GM19468 (cell line): ENCODE results near the gene SMIM41.

Source experiments
- ATAC-seq: cut with Tn5 transposase; IDR thresholded peaks from one replicate; pipeline ENCODE4 v1.9.1; 2021; ENCODE audit warnings: mild to moderate bottlenecking, moderate library complexity, moderate number of reproducible peaks; ENCODE audit not compliant: unreplicated experiment; ENCODE audit errors: extremely low read depth

The SMIM41 gene

GRCh38 chr12:52050116-52050757 is 29.3 kb upstream of the SMIM41 start:
- no peak for ATAC-seq

- ATAC-seq, result peak; percentile 52
Observed at GRCh38 chr12:52050758-52051541, 28.6 kb upstream of the SMIM41 start, which contains the start of gene NR4A1. Gene NR4A1, plus strand, starts transcription at chr12:52051442. Its CDS starts 2,887 bp downstream, at chr12:52054329.

GRCh38 chr12:52052468-52053186 is 26.9 kb upstream of the SMIM41 start:
- no peak for ATAC-seq

DNA sequence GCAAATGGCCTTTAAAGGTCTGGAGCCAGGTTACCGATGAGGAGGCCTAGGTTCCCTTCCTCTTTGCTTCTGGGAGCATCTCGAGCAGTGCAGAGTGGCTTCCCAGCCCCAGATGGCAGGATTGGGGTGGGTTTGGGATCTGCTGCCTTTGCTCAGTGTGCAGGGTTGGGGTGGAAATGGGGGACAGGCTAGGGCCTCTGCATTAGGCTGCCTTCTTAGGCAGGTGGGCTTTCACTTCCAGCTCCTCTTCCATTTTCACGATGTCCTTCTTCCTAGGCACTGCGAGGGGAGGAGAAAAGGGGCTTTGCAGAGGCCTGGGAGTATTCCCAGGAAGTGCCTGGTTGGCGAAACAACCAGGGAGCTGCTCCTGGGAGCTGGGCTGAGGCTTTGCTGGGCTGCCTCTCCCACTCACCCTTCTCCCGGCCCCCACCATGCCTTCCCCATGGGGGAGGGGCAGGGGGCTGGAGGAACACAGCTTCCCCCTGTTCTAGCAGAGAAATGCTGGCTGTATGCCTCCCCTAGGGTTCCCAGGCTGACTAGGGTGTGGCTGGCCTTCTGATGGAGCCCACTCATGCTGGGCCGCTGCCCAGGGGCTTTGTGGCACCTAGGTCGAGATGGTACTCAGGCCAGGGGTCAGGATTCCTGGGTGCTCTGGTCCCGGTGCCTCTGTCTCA is 25.8 kb upstream of the SMIM41 start:
- ATAC-seq, result no peak

DNA sequence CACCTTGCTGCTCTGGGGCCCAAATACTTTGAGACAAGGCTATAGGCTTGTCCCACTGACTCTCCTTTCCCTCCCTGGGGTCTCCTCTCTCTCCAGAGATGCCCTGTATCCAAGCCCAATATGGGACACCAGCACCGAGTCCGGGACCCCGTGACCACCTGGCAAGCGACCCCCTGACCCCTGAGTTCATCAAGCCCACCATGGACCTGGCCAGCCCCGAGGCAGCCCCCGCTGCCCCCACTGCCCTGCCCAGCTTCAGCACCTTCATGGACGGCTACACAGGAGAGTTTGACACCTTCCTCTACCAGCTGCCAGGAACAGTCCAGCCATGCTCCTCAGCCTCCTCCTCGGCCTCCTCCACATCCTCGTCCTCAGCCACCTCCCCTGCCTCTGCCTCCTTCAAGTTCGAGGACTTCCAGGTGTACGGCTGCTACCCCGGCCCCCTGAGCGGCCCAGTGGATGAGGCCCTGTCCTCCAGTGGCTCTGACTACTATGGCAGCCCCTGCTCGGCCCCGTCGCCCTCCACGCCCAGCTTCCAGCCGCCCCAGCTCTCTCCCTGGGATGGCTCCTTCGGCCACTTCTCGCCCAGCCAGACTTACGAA is 25.2 kb upstream of the SMIM41 start:
- ATAC-seq, result no peak

- ATAC-seq, result no peak
Observed at GRCh38 chr12:52054833-52055730, 24.4 kb upstream of the SMIM41 start.

- no peak for ATAC-seq
Observed at GRCh38 chr12:52055731-52056711, 23.5 kb upstream of the SMIM41 start.

- ATAC-seq, result no peak
Observed at GRCh38 chr12:52056801-52057637, 22.5 kb upstream of the SMIM41 start.

GRCh38 chr12:52057638-52058576 is 21.6 kb upstream of the SMIM41 start:
- ATAC-seq, result no peak

DNA sequence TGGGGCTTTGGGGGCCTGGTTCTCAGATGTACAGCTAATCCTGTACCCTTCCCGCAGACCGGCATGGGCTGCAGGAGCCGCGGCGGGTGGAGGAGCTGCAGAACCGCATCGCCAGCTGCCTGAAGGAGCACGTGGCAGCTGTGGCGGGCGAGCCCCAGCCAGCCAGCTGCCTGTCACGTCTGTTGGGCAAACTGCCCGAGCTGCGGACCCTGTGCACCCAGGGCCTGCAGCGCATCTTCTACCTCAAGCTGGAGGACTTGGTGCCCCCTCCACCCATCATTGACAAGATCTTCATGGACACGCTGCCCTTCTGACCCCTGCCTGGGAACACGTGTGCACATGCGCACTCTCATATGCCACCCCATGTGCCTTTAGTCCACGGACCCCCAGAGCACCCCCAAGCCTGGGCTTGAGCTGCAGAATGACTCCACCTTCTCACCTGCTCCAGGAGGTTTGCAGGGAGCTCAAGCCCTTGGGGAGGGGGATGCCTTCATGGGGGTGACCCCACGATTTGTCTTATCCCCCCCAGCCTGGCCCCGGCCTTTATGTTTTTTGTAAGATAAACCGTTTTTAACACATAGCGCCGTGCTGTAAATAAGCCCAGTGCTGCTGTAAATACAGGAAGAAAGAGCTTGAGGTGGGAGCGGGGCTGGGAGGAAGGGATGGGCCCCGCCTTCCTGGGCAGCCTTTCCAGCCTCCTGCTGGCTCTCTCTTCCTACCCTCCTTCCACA is 20.7 kb upstream of the SMIM41 start:
- ATAC-seq, result no peak

DNA sequence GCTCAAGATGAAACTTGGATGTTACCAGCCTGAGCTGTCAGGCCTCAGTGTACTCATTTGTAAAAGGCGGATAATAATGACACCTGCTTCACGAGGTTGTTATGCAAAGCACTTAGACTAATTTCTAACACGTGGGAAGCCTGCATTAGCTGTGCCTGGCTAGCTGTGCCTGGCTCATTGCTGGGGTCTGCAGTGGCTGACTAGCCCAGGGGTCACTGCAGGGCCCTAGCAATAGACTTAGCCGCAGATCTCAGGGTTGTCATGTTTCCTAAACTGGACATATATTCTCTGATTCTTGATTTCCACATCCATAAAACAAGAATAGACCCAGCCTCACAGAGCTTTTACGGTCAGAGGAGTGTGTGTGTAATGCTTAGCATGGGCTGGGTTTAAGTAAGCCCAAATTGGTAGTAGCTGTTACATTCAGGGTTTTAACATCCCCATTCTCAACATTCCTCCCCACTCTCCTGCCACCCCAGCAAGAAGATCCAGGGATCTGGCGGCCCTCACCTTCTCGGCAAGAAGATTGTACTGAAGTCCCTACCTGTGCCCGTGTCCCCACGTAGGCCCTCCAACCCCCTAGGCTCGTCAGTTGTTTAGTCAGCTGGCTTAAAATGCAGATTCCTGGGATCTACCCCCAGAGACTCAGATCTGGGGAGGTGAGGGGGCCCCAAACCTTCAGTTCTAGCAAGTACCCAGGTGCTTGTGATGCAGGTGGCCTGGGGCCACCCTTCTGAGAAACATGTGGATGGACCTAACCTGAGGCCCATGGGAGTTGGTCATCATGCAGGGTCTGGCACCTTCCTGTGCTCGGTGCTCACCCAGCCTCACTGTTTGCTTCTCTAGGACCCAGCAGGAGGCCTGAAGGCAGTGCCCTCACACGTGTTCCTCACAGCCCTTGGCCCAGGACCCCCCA is 19.7 kb upstream of the SMIM41 start:
- ATAC-seq, result no peak

GRCh38 chr12:52060498-52061177 is 18.9 kb upstream of the SMIM41 start:
- ATAC-seq, result no peak

DNA sequence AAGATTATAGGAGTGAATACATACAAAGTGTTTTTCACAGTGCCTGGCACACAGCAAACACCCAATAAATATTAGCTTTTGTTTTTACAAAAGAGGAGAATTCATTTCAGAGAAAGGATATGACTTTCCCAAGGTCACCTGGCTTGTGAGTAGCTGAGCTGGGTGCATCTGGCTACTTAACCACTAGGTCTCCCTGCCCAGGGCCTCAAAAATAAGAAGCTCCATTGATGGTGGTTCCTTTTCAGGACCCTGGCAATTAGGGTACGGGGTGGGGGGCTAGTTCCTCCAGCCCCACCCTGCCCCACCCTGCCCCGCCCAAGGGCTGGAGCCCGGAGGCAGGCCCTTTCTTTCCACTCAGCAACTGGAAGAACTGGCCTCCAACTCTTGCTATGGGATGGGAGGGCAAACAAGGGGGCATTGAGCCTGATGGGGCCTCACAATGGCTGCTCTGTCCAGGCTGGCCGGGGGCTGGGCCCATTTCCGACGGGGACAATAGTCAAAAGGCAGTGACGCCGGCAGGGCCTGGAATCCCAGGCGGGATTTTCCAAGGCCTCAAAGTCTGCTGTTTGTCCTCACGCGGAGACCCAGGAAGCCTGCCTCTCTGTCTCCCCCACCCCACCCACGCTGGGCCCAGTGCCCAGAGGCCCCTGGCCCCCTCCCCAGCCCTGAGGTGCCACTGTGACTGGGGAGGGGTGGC is 17.9 kb upstream of the SMIM41 start:
- ATAC-seq, result no peak
